Measurements from ENCODE around the gene TAOK1.

The TAOK1 gene

DNA sequence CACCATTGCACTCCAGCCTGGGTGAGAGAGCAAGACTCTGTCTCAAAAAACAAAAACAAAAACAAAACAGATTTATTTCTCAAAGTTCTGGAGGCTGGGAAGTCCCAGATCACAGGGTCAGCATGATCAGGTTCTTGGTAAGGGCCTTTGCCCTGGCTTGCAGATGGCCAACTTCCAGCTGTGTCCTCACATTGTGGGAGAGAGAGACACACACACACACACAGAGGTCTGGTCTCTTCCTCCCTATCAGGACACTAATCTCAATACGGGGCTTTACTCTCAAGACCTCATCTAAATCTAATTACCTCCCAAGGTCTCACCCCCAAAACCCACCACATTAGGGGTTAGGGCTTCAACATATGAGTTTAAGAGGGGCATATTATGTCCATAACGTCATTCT, 26.4 kb upstream of the TAOK1 start:
- Histone ChIP-seq H4K20me1 (ENCODE audit: control insufficient read depth, insufficient read depth, low read depth, low read length) (no peaks in the 10 kb centered on the region), H3K9me2 (replicated peaks; ENCODE audit: control insufficient read depth, low read length) (no peaks in the 10 kb centered on the region), H3K9me3 (ENCODE audit: control insufficient read depth, insufficient read depth, low read length) (no peaks in the 10 kb centered on the region), H3K27me3 (ENCODE audit: control insufficient read depth, low read length) (no peaks in the 10 kb centered on the region), H3F3A (ENCODE audit: control insufficient read depth, insufficient read depth) (no peaks in the 10 kb centered on the region), H3K36me3 (ENCODE audit: control insufficient read depth, low read length) (no peaks in the 10 kb centered on the region), H3K79me2 (ENCODE audit: control insufficient read depth, low read length) (no peaks in the 10 kb centered on the region), H3K4me3 (ENCODE audit: low read length) (no peak overlapping the region), H3K4me2 (ENCODE audit: low read length) (no peak overlapping the region), H3K4me1 (ENCODE audit: control insufficient read depth, low read length) (no peaks in the 10 kb centered on the region), H3K27ac (ENCODE audit: low read depth, low read length) (no peak overlapping the region)
- no peak for TF ChIP-seq CTCF (IDR thresholded peaks at IDR 0.05; ENCODE audit: low read depth, low read length, poor library complexity, severe bottlenecking)
- no peak for TF ChIP-seq EZH2phosphoT487 (IDR thresholded peaks at IDR 0.05; ENCODE audit: borderline replicate concordance, low read length)

- Histone ChIP-seq H4K20me1 (ENCODE audit: control insufficient read depth, insufficient read depth, low read depth, low read length) (no peaks in the 10 kb centered on the region), H3K4me2 (ENCODE audit: low read length) (no peak overlapping the region), H3K36me3 (ENCODE audit: control insufficient read depth, low read length) (no peaks in the 10 kb centered on the region; the same call in 1 of the 2 replicates), H3K9me2 (replicated peaks; ENCODE audit: control insufficient read depth, low read length) (no peaks in the 10 kb centered on the region), H3F3A (ENCODE audit: control insufficient read depth, insufficient read depth) (no peaks in the 10 kb centered on the region; the same call in 1 of the 2 replicates), H3K27ac (ENCODE audit: low read depth, low read length) (no peak overlapping the region), H3K4me3 (ENCODE audit: low read length) (no peak overlapping the region), H3K79me2 (ENCODE audit: control insufficient read depth, low read length) (no peaks in the 10 kb centered on the region), H3K27me3 (ENCODE audit: control insufficient read depth, low read length) (no peaks in the 10 kb centered on the region), H3K4me1 (ENCODE audit: control insufficient read depth, low read length) (peaks cover 5% of the 10 kb centered on the region), H3K9me3 (ENCODE audit: control insufficient read depth, insufficient read depth, low read length) (no peaks in the 10 kb centered on the region)
- TF ChIP-seq CTCF (IDR thresholded peaks at IDR 0.05; ENCODE audit: low read depth, low read length, poor library complexity, severe bottlenecking): no peak
- no peak for TF ChIP-seq EZH2phosphoT487 (IDR thresholded peaks at IDR 0.05; ENCODE audit: borderline replicate concordance, low read length)
Observed at GRCh38 chr17:29364691-29365090, 25.5 kb upstream of the TAOK1 start.

GRCh38 chr17:29368161-29368560, 22.0 kb upstream of the TAOK1 start:
- TF ChIP-seq EZH2phosphoT487 (IDR thresholded peaks at IDR 0.05; ENCODE audit: borderline replicate concordance, low read length): no peak
- TF ChIP-seq CTCF (IDR thresholded peaks at IDR 0.05; ENCODE audit: low read depth, low read length, poor library complexity, severe bottlenecking): no peak
- Histone ChIP-seq H3F3A (ENCODE audit: control insufficient read depth, insufficient read depth) (no peaks in the 10 kb centered on the region; the same call in 1 of the 2 replicates), H3K9me3 (ENCODE audit: control insufficient read depth, insufficient read depth, low read length) (no peaks in the 10 kb centered on the region)

More at GRCh38 chr17:29368161-29368560, 22.0 kb upstream of the TAOK1 start:
- no peaks in the 10 kb centered on the region for H3K79me2 ChIP-seq (ENCODE audit: control insufficient read depth, low read length)
- no peaks in the 10 kb centered on the region; the same call in 1 of the 2 replicates for H3K36me3 ChIP-seq (ENCODE audit: control insufficient read depth, low read length)
- peaks cover 14% of the 10 kb centered on the region for H3K4me1 ChIP-seq (ENCODE audit: control insufficient read depth, low read length)
- no peak overlapping the region for H3K4me2 ChIP-seq (ENCODE audit: low read length)
- no peaks in the 10 kb centered on the region for H4K20me1 ChIP-seq (ENCODE audit: control insufficient read depth, insufficient read depth, low read depth, low read length)
- no peak overlapping the region for H3K4me3 ChIP-seq (ENCODE audit: low read length)
- no peak overlapping the region for H3K27ac ChIP-seq (ENCODE audit: low read depth, low read length)
- H3K9me2 ChIP-seq (replicated peaks; ENCODE audit: control insufficient read depth, low read length): no peaks in the 10 kb centered on the region
- H3K27me3 ChIP-seq (ENCODE audit: control insufficient read depth, low read length): no peaks in the 10 kb centered on the region
